Activated CD4-positive, alpha-beta memory T cell treated with anti-CD3 and anti-CD28 coated beads for 36 hours (primary cell): ENCODE data around the gene LRRIQ3. TPM values are rescaled to one million over a fixed set of nuclear protein-coding genes. Genes with fewer than 3 reads are reported as not detected.

ENCODE experiments used
- CTCF ChIA-PET: fragments of 350-600 bp; sonication (Branson Sonifier 250); formaldehyde crosslinking; loops from one replicate; lab custom pipeline; 2021; ENCODE audit warnings: antibody characterized with exemption, inconsistent platforms; lab: Charles Lee
- POLR2A ChIA-PET: fragments of 350-600 bp; sonication (Branson Sonifier 250); formaldehyde crosslinking; loops from one replicate; lab custom pipeline; 2021; ENCODE audit warnings: antibody characterized with exemption; lab: Charles Lee
- DNase-seq: peaks from one replicate; pipeline ENCODE4 v3.0.0-alpha.2; 2020
- H3K27ac Mint-ChIP-seq: one replicate; pipeline ENCODE4 v1.8.0; 2021; ENCODE audit warnings: mixed read lengths
- H3K27me3 Mint-ChIP-seq: one replicate; pipeline ENCODE4 v1.8.0; 2021; ENCODE audit warnings: mixed read lengths
- H3K36me3 Mint-ChIP-seq: one replicate; pipeline ENCODE4 v1.8.0; 2021; ENCODE audit warnings: mixed read lengths
- H3K4me1 Mint-ChIP-seq: one replicate; pipeline ENCODE4 v1.8.0; 2021; ENCODE audit warnings: low read depth, mixed read lengths
- H3K4me3 Mint-ChIP-seq: one replicate; pipeline ENCODE4 v1.8.0; 2021; ENCODE audit warnings: mild to moderate bottlenecking, mixed read lengths
- H3K9me3 Mint-ChIP-seq: one replicate; pipeline ENCODE4 v1.8.0; 2021; ENCODE audit warnings: mixed read lengths
- intact Hi-C: fragments of 100-400 bp; cut with micrococcal nuclease; formaldehyde crosslinking; loops from one replicate; pipeline ENCODE4 v1.15.1; 2023
- total RNA-seq, 2 experiments: library from RNA; stranded (reverse); gene quantifications; one replicate each; pipeline ENCODE4 v1.2.3, GENCODE V29; 2021

LRRIQ3 gene
- total RNA-seq, 2 experiments from 2014 or later = 1.1 to 1.7 TPM

- ChIA-PET POLR2A (no interaction called here), CTCF (no interaction called here)
- Mint-ChIP-seq H3K4me1 (no peaks in the 10 kb centered on the region), H3K9me3 (peaks cover 2% of the 10 kb centered on the region), H3K4me3 (no peak overlapping the region), H3K27ac (no peak overlapping the region), H3K27me3 (no peaks in the 10 kb centered on the region), H3K36me3 (no peaks in the 10 kb centered on the region)
- intact Hi-C loops = no loop called here
- no peak for DNase-seq
These were observed 217.5 kb downstream of the LRRIQ3 start for GRCh38 chr1:73980324-73981040.

GRCh38 chr1:73979684-73980083 is 218.3 kb downstream of the LRRIQ3 start:
- no peaks in the 10 kb centered on the region for H3K36me3 Mint-ChIP-seq
- H3K27ac Mint-ChIP-seq = no peak overlapping the region
- H3K27me3 Mint-ChIP-seq = no peaks in the 10 kb centered on the region
- H3K4me3 Mint-ChIP-seq = no peak overlapping the region
- ChIA-PET CTCF (no interaction called here), POLR2A (no interaction called here)
- H3K4me1 Mint-ChIP-seq = no peaks in the 10 kb centered on the region
- DNase-seq = no peak
- intact Hi-C loops = no loop called here
- peaks cover 2% of the 10 kb centered on the region for H3K9me3 Mint-ChIP-seq

DNA sequence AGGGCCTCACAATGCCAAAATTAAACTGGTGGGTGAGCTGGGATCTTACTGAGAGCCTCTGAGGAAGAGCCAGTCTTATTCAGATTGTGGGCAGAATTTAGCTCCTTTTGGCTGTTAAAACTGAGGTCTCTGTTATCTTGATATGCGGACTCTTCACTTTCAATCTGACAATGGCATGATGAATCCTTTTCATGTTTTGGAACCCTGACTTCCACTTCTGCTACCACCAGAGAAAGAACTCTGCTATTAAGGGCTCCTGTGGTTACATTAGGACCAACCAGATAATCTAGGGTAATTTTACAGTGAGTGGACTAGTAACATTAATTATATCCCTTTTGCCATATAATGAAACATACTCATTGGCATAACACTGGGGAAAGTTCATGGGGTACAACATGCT is 219.0 kb downstream of the LRRIQ3 start:
- H3K9me3 Mint-ChIP-seq = peaks cover 2% of the 10 kb centered on the region
- H3K27ac Mint-ChIP-seq = no peak overlapping the region
- intact Hi-C loops = no loop called here

More for the DNA sequence above, 219.0 kb downstream of the LRRIQ3 start:
- Mint-ChIP-seq H3K27me3 (no peaks in the 10 kb centered on the region), H3K4me3 (no peak overlapping the region), H3K36me3 (no peaks in the 10 kb centered on the region), H3K4me1 (no peaks in the 10 kb centered on the region)
- DNase-seq = no peak
- POLR2A ChIA-PET = no interaction called here
- CTCF ChIA-PET = no interaction called here

Other genes with a start within 250 kb of the LRRIQ3 start
- 10 to 100 TPM in 1 of 2 experiments, 1 to 10 TPM in 1; 9.0 to 10.4 TPM for gene FPGT, start 66 bp upstream of the LRRIQ3 start, total RNA-seq
- under 1 TPM in 1 of 2 experiments, not detected in 1; 0.38 TPM for gene TNNI3K, start 37.2 kb upstream of the LRRIQ3 start, total RNA-seq